ENCODE measurements around the gene KRT13. TPM values are rescaled to one million over a fixed set of nuclear protein-coding genes. Genes with fewer than 3 reads are reported as not detected.
A peak's percentile ranks its signal among the peaks of the same experiment; 100 is the strongest.

Gene KRT13
- total RNA-seq, 8 experiments from 2014 or later = 0.32 to 1.9 (median 0.67) TPM; not detected in 4

GRCh38 chr17:41534899-41535546 lies 29.6 kb upstream of the KRT13 start:
- 0 to 100% (median 70%) methylated on average over 2 to 6 of the region's 7 CpGs; no CpG with 5 or more reads in 1 of the 10 experiments for WGBS, 10 experiments
- H3K4me3 ChIP-seq = no peak overlapping the region
- in situ Hi-C loops (cut with MboI; ENCODE audit: low pct_unique_long_range_greater_than_20kb in 2 of 9, low sequenced_read_pairs in 9 of 9, unreplicated experiment in 9 of 9) = no loop called here

GRCh38 chr17:41533613-41534012 lies 28.2 kb upstream of the KRT13 start:
- Histone ChIP-seq H3K4me1 (replicated peaks in 1 of 2) (peaks cover 9 to 15% of the 10 kb centered on the region in 2 donors), H3K4me3 (no peak overlapping the region), H3K27ac (no peak overlapping the region)
- no peak for ATAC-seq (replicated peaks in 6 of 8)
- WGBS, 10 experiments = 68 to 100% (median 88%) methylated on average over 3 to 7 of the region's 7 CpGs; no CpG with 5 or more reads in 4 of the 10 experiments
- in situ Hi-C loops (cut with MboI; ENCODE audit: low pct_unique_long_range_greater_than_20kb in 2 of 9, low sequenced_read_pairs in 9 of 9, unreplicated experiment in 9 of 9) = no loop called here

More at GRCh38 chr17:41534899-41535546, 29.6 kb upstream of the KRT13 start:
- no peak overlapping the region for H3K27ac ChIP-seq
- peaks cover 15 to 21% of the 10 kb centered on the region in 2 donors for H3K4me1 ChIP-seq (replicated peaks in 1 of 2)
- no peak for ATAC-seq (replicated peaks in 6 of 8)

GRCh38 chr17:41532947-41533570 lies 27.6 kb upstream of the KRT13 start:
- WGBS, 10 experiments = 17 to 100% (median 71%) methylated on average over 1 to 6 of the region's 9 CpGs; no CpG with 5 or more reads in 3 of the 10 experiments
- Histone ChIP-seq H3K4me3 (no peak overlapping the region), H3K4me1 (replicated peaks in 1 of 2) (peaks cover 6 to 9% of the 10 kb centered on the region in 2 donors), H3K27ac (no peak overlapping the region)
- in situ Hi-C loops (cut with MboI; ENCODE audit: low pct_unique_long_range_greater_than_20kb in 2 of 9, low sequenced_read_pairs in 9 of 9, unreplicated experiment in 9 of 9) = no loop called here
- no peak for ATAC-seq (replicated peaks in 6 of 8)

- 0 to 100% (median 40%) methylated on average over 1 of the region's 1 CpG; no CpG with 5 or more reads in 3 of the 10 experiments for WGBS, 10 experiments
- Histone ChIP-seq H3K27ac (no peak overlapping the region), H3K4me1 (replicated peaks in 1 of 2) (peaks cover 6 to 10% of the 10 kb centered on the region in 2 donors), H3K4me3 (no peak overlapping the region)
- no peak for ATAC-seq (replicated peaks in 6 of 8)
- in situ Hi-C loops (cut with MboI; ENCODE audit: low pct_unique_long_range_greater_than_20kb in 2 of 9, low sequenced_read_pairs in 9 of 9, unreplicated experiment in 9 of 9) = no loop called here
Measured at GRCh38 chr17:41531993-41532392, 26.6 kb upstream of the KRT13 start.

- in situ Hi-C loops (cut with MboI; ENCODE audit: low pct_unique_long_range_greater_than_20kb in 2 of 9, low sequenced_read_pairs in 9 of 9, unreplicated experiment in 9 of 9) = no loop called here
- Histone ChIP-seq H3K27ac (no peak overlapping the region), H3K4me3 (no peak overlapping the region), H3K4me1 (replicated peaks in 1 of 2) (peaks cover 1 to 4% of the 10 kb centered on the region in 2 donors)
- 0 to 100% (median 90%) methylated on average over 1 to 7 of the region's 8 CpGs; no CpG with 5 or more reads in 2 of the 10 experiments for WGBS, 10 experiments
- peak in 7 of 8 experiments; percentile 25 to 86 (median 58) for ATAC-seq (replicated peaks in 6 of 8)
Measured at GRCh38 chr17:41530062-41531048, 24.9 kb upstream of the KRT13 start.

- WGBS, 10 experiments = 86% methylated on average over 2 of the region's 5 CpGs; no CpG with 5 or more reads in 9 of the 10 experiments
- in situ Hi-C loops (cut with MboI; ENCODE audit: low pct_unique_long_range_greater_than_20kb in 2 of 9, low sequenced_read_pairs in 9 of 9, unreplicated experiment in 9 of 9) = no loop called here
- H3K27ac ChIP-seq = no peak overlapping the region
- ATAC-seq (replicated peaks in 6 of 8) = no peak
- peaks cover 0 to 3% of the 10 kb centered on the region in 2 donors for H3K4me1 ChIP-seq (replicated peaks in 1 of 2)
- H3K4me3 ChIP-seq = no peak overlapping the region
Measured at GRCh38 chr17:41529491-41529915, 24.1 kb upstream of the KRT13 start.

GRCh38 chr17:41528959-41529353 lies 23.5 kb upstream of the KRT13 start:
- Histone ChIP-seq H3K4me3 (no peak overlapping the region), H3K4me1 (replicated peaks in 1 of 2) (peaks cover 0 to 3% of the 10 kb centered on the region in 2 donors), H3K27ac (no peak overlapping the region)
- no peak for ATAC-seq (replicated peaks in 6 of 8)
- WGBS, 10 experiments = 47 to 92% (median 83%) methylated on average over 1 to 3 of the region's 10 CpGs; no CpG with 5 or more reads in 5 of the 10 experiments
- in situ Hi-C loops (cut with MboI; ENCODE audit: low pct_unique_long_range_greater_than_20kb in 2 of 9, low sequenced_read_pairs in 9 of 9, unreplicated experiment in 9 of 9) = no loop called here

GRCh38 chr17:41527063-41528023 lies 21.9 kb upstream of the KRT13 start:
- 0 to 47% (median 28%) methylated on average over 1 to 11 of the region's 62 CpGs; no CpG with 5 or more reads in 1 of the 10 experiments for WGBS, 10 experiments
- in situ Hi-C loops (cut with MboI; ENCODE audit: low pct_unique_long_range_greater_than_20kb in 2 of 9, low sequenced_read_pairs in 9 of 9, unreplicated experiment in 9 of 9) = no loop called here
- peaks cover 0 to 3% of the 10 kb centered on the region in 2 donors for H3K4me1 ChIP-seq (replicated peaks in 1 of 2)
- H3K27ac ChIP-seq = no peak overlapping the region
- peak in 3 of 8 experiments; percentile 16 to 42 (median 37) for ATAC-seq (replicated peaks in 6 of 8)
- H3K4me3 ChIP-seq = peak overlapping the region in 3 of 5 donors; percentile 6 to 20 (median 6)

GRCh38 chr17:41524261-41524660 lies 18.8 kb upstream of the KRT13 start:
- whole genome bisulfite sequencing, 10 experiments = 75 to 100% (median 92%) methylated on average over 2 to 7 of the region's 11 CpGs; no CpG with 5 or more reads in 6 of the 10 experiments
- in situ Hi-C loops (cut with MboI; ENCODE audit: low pct_unique_long_range_greater_than_20kb in 2 of 9, low sequenced_read_pairs in 9 of 9, unreplicated experiment in 9 of 9) = loop anchor here in 1 of 9 experiments (25.0 kb wide), 2 partner anchors 112 to 187 kb away; partner anchors contain the start of gene KRT37
- Histone ChIP-seq H3K4me1 (replicated peaks in 1 of 2) (peaks cover 0 to 3% of the 10 kb centered on the region in 2 donors), H3K27ac (no peak overlapping the region), H3K4me3 (no peak overlapping the region)
- ATAC-seq (replicated peaks in 6 of 8) = no peak

- H3K4me1 ChIP-seq (replicated peaks in 1 of 2) = peaks cover 0 to 3% of the 10 kb centered on the region in 2 donors
- ATAC-seq (replicated peaks in 6 of 8) = no peak
- WGBS, 10 experiments = 71 to 100% (median 94%) methylated on average over 1 to 9 of the region's 19 CpGs; no CpG with 5 or more reads in 4 of the 10 experiments
- H3K4me3 ChIP-seq = no peak overlapping the region
- in situ Hi-C loops (cut with MboI; ENCODE audit: low pct_unique_long_range_greater_than_20kb in 2 of 9, low sequenced_read_pairs in 9 of 9, unreplicated experiment in 9 of 9) = loop anchor here in 1 of 9 experiments (25.0 kb wide), 2 partner anchors 111 to 186 kb away; partner anchors contain the start of gene KRT37
- H3K27ac ChIP-seq = no peak overlapping the region
Measured at GRCh38 chr17:41523787-41524186, 18.4 kb upstream of the KRT13 start.

- Histone ChIP-seq H3K4me1 (replicated peaks in 1 of 2) (peaks cover 0 to 3% of the 10 kb centered on the region in 2 donors), H3K4me3 (no peak overlapping the region), H3K27ac (no peak overlapping the region)
- in situ Hi-C loops (cut with MboI; ENCODE audit: low pct_unique_long_range_greater_than_20kb in 2 of 9, low sequenced_read_pairs in 9 of 9, unreplicated experiment in 9 of 9) = loop anchor here in 1 of 9 experiments (25.0 kb wide), 2 partner anchors 111 to 186 kb away; partner anchors contain the start of gene KRT37
- ATAC-seq (replicated peaks in 6 of 8) = no peak
- 0 to 100% (median 72%) methylated on average over 1 to 4 of the region's 4 CpGs; no CpG with 5 or more reads in 2 of the 10 experiments for WGBS, 10 experiments
Measured at GRCh38 chr17:41523225-41523593, 17.8 kb upstream of the KRT13 start.
